Measurements from ENCODE around the gene TAOK2. TPM values are rescaled to one million over a fixed set of nuclear protein-coding genes. Genes with fewer than 3 reads are reported as not detected.

Gene TAOK2
- polyA plus RNA-seq, 2 of the 4 experiments (the other 2 are of a cell fraction): 13.7 to 30.8 TPM

- DNase-seq (ENCODE audit: low read depth in 1 of 2, low spot score in 1 of 2): peak; percentile 59 to 90
- Histone ChIP-seq H3K9me3 (no peaks in the 10 kb centered on the region), H3K4me1 (peaks cover 10% of the 10 kb centered on the region; the same call in 2 of the 3 replicates), H3K4me3 (no peak overlapping the region), H3K4me2 (no peak overlapping the region), H3K27ac (peak overlapping the region in 1 of 2 experiments; percentile 38; a peak in 3 of 6 replicates)
- CTCF ChIA-PET: interaction anchor here (0.5 to 3.8 kb wide), 52 partner anchors 8 to 326 kb away, joined by 3 to 41 read pairs (median 5); partner anchors contain the start of genes ASPHD1, C16orf92, CDIPT and HIRIP3
- peak; percentile 54 to 78; a peak in 5 of 6 replicates for ATAC-seq
- WGBS (ENCODE audit: missing lambda C conversion rate): 64% methylated on average over 26 of the region's 35 CpGs
- no peak for FAIRE-seq
- POLR2A ChIA-PET: interaction anchor here (0.8 to 2.0 kb wide), 2 partner anchors 61 to 106 kb away, joined by 3 to 7 read pairs; partner anchors contain the start of gene SEZ6L2
- TF ChIP-seq JUN (IDR thresholded peaks at IDR 0.05) (no peak; a peak in 1 of 5 replicates), MAX (IDR thresholded peaks at IDR 0.05) (0 out of 2 replicates have a peak, but pooled peaks have one; percentile 13), MAZ (IDR thresholded peaks at IDR 0.05; ENCODE audit: borderline replicate concordance, low read depth, low read length) (0 out of 2 replicates have a peak, but pooled peaks have one; percentile 34), EP300 (IDR thresholded peaks at IDR 0.05) (no peak), NR3C1 (IDR thresholded peaks at IDR 0.05) (no peak), RAD21 (conservative IDR thresholded peaks at IDR 0.05 in 1 of 2, IDR thresholded peaks at IDR 0.05 in 1 of 2) (peak; percentile 64 to 71), SREBF2 (IDR thresholded peaks at IDR 0.05) (no peak), ELK1 (IDR thresholded peaks at IDR 0.05; ENCODE audit: low read depth, low read length) (no peak), HOXB13 (CRISPR knock-in tag; IDR thresholded peaks at IDR 0.05; ENCODE audit: low read depth) (no peak), FOSL2 (IDR thresholded peaks at IDR 0.05) (no peak), FOSL2 (CRISPR knock-in tag; IDR thresholded peaks at IDR 0.05) (no peak), BHLHE40 (IDR thresholded peaks at IDR 0.05; ENCODE audit: low read depth, low read length) (no peak), POLR2A (IDR thresholded peaks at IDR 0.05; ENCODE audit: low read length) (no peak), KDM1A (IDR thresholded peaks at IDR 0.05; ENCODE audit: low read depth) (no peak), ZFP36 (IDR thresholded peaks at IDR 0.05; ENCODE audit: borderline replicate concordance, partially characterized antibody) (no peak), HES2 (IDR thresholded peaks at IDR 0.05) (no peak), RFX5 (IDR thresholded peaks at IDR 0.05) (no peak), TP53 (CRISPR knock-in tag; IDR thresholded peaks at IDR 0.05) (no peak), E2F6 (IDR thresholded peaks at IDR 0.05; ENCODE audit: borderline replicate concordance, low read depth) (no peak), PHF8 (IDR thresholded peaks at IDR 0.05; ENCODE audit: borderline replicate concordance, low read depth) (no peak), ATOH8 (CRISPR knock-in tag; IDR thresholded peaks at IDR 0.05; ENCODE audit: low read depth) (no peak), PBX3 (IDR thresholded peaks at IDR 0.05) (no peak), KDM5A (IDR thresholded peaks at IDR 0.05) (no peak), NPAS2 (CRISPR knock-in tag; IDR thresholded peaks at IDR 0.05; ENCODE audit: borderline replicate concordance) (no peak), REST (IDR thresholded peaks at IDR 0.05) (no peak), ZC3H11A (IDR thresholded peaks at IDR 0.05) (no peak), HMGXB4 (CRISPR knock-in tag; IDR thresholded peaks at IDR 0.05; ENCODE audit: borderline replicate concordance) (no peak), JUNB (IDR thresholded peaks at IDR 0.05) (no peak), EHMT2 (IDR thresholded peaks at IDR 0.05; ENCODE audit: low read depth) (no peak), GATA3 (IDR thresholded peaks at IDR 0.05; ENCODE audit: borderline replicate concordance) (no peak), ZNF302 (CRISPR knock-in tag; IDR thresholded peaks at IDR 0.05) (no peak)
Observed at GRCh38 chr16:30005341-30006094, 31.9 kb downstream of the TAOK2 start.

Measured in A549 (cell line).